IPS DF 6.9 (cell line): ENCODE data around the gene NAB1.
"Not testable (repeated sequence)": the region's sequence is repeated elsewhere in the genome, so short reads cannot be mapped to it uniquely, and the experiment has no call there.

Source experiments
- DNase-seq: peaks from one replicate; pipeline ENCODE4 v3.0.0-alpha.2; 2013; ENCODE audit warnings: low read depth, low spot score
- H3K27ac ChIP-seq: one replicate; pipeline ENCODE4 v1.5.1; 2013; ENCODE audit warnings: low read length, control low read depth
- H3K27me3 ChIP-seq: 2 replicates; pipeline ENCODE4 v1.6.1; 2013; ENCODE audit warnings: mild to moderate bottlenecking, low read length; ENCODE audit not compliant: control insufficient read depth, insufficient read depth
- H3K36me3 ChIP-seq: 2 replicates; pipeline ENCODE4 v1.6.1; 2013; ENCODE audit warnings: low read length; ENCODE audit not compliant: control insufficient read depth, insufficient read depth
- H3K4me1 ChIP-seq: 2 replicates; pipeline ENCODE4 v1.6.1; 2013; ENCODE audit warnings: low read length; ENCODE audit not compliant: control insufficient read depth, insufficient read depth
- H3K4me3 ChIP-seq: 2 replicates; pipeline ENCODE4 v1.5.1; 2013; ENCODE audit warnings: mild to moderate bottlenecking, low read length
- H3K9me3 ChIP-seq: 2 replicates; pipeline ENCODE4 v1.6.1; 2013; ENCODE audit warnings: low read length, inconsistent platforms; ENCODE audit not compliant: control insufficient read depth, insufficient read depth
- WGBS: extraction: QIAGEN DNeasy Blood & Tissue Kit; methylation state at CpG from one replicate; pipeline ENCODE4 v1.1.7; 2013; ENCODE audit warnings: mixed read lengths, missing lambda C conversion rate; ENCODE audit not compliant: insufficient read length, insufficient coverage; 5-methylcytosine and 5-hydroxymethylcytosine counted together

The NAB1 gene

GRCh38 chr2:190693533-190694232, 44.8 kb downstream of the NAB1 start:
- Histone ChIP-seq H3K27me3 (no peaks in the 10 kb centered on the region), H3K36me3 (no peaks in the 10 kb centered on the region), H3K4me1 (peaks cover 1% of the 10 kb centered on the region; the same call in 1 of the 2 replicates), H3K4me3 (no peak overlapping the region), H3K9me3 (no peaks in the 10 kb centered on the region), H3K27ac (no peak overlapping the region)
- DNase-seq, result no peak
- no CpG with 5 or more reads among the region's 2 CpGs for WGBS

GRCh38 chr2:190694479-190694878, 45.6 kb downstream of the NAB1 start:
- WGBS, result no CpG with 5 or more reads among the region's 11 CpGs

GRCh38 chr2:190695739-190696138, 46.9 kb downstream of the NAB1 start:
- no peaks in the 10 kb centered on the region for H3K9me3 ChIP-seq
- no CpG with 5 or more reads among the region's 4 CpGs for WGBS
- no peaks in the 10 kb centered on the region for H3K27me3 ChIP-seq
- no peak overlapping the region for H3K27ac ChIP-seq
- no peak for DNase-seq
- no peak overlapping the region for H3K4me3 ChIP-seq
- no peaks in the 10 kb centered on the region for H3K36me3 ChIP-seq
- H3K4me1 ChIP-seq, result peaks cover 3% of the 10 kb centered on the region; the same call in 1 of the 2 replicates

More at GRCh38 chr2:190694479-190694878, 45.6 kb downstream of the NAB1 start:
- Histone ChIP-seq H3K27me3 (no peaks in the 10 kb centered on the region), H3K4me1 (peaks cover 3% of the 10 kb centered on the region; the same call in 1 of the 2 replicates), H3K9me3 (no peaks in the 10 kb centered on the region), H3K36me3 (no peaks in the 10 kb centered on the region), H3K4me3 (no peak overlapping the region), H3K27ac (no peak overlapping the region)
- no peak for DNase-seq

GRCh38 chr2:190696792-190697398, 48.0 kb downstream of the NAB1 start:
- no CpG with 5 or more reads among the region's 3 CpGs for WGBS

GRCh38 chr2:190697421-190697820, 48.5 kb downstream of the NAB1 start:
- H3K4me1 ChIP-seq, result peaks cover 3% of the 10 kb centered on the region; the same call in 1 of the 2 replicates
- peak overlapping the region; percentile 6 for H3K27ac ChIP-seq
- H3K36me3 ChIP-seq, result no peaks in the 10 kb centered on the region
- DNase-seq, result no peak
- no peaks in the 10 kb centered on the region for H3K9me3 ChIP-seq
- H3K27me3 ChIP-seq, result no peaks in the 10 kb centered on the region
- no CpG with 5 or more reads among the region's 4 CpGs for WGBS
- no peak overlapping the region for H3K4me3 ChIP-seq

More at GRCh38 chr2:190696792-190697398, 48.0 kb downstream of the NAB1 start:
- H3K9me3 ChIP-seq, result no peaks in the 10 kb centered on the region
- peaks cover 3% of the 10 kb centered on the region; the same call in 1 of the 2 replicates for H3K4me1 ChIP-seq
- H3K27ac ChIP-seq, result no peak overlapping the region
- DNase-seq, result peak; percentile 31
- no peaks in the 10 kb centered on the region for H3K27me3 ChIP-seq
- H3K4me3 ChIP-seq, result no peak overlapping the region
- no peaks in the 10 kb centered on the region for H3K36me3 ChIP-seq

GRCh38 chr2:190698895-190699294, 50.0 kb downstream of the NAB1 start:
- H3K4me3 ChIP-seq, result no peak overlapping the region
- peaks cover 3% of the 10 kb centered on the region; the same call in 1 of the 2 replicates for H3K4me1 ChIP-seq
- H3K36me3 ChIP-seq, result no peaks in the 10 kb centered on the region
- H3K9me3 ChIP-seq, result no peaks in the 10 kb centered on the region
- DNase-seq, result peak; percentile 25
- no peaks in the 10 kb centered on the region for H3K27me3 ChIP-seq
- H3K27ac ChIP-seq, result no peak overlapping the region
- no CpG with 5 or more reads among the region's 5 CpGs for WGBS

- no peak overlapping the region for H3K4me3 ChIP-seq
- DNase-seq, result no peak
- peaks cover 2% of the 10 kb centered on the region; the same call in 1 of the 2 replicates for H3K4me1 ChIP-seq
- no peaks in the 10 kb centered on the region for H3K9me3 ChIP-seq
- no peaks in the 10 kb centered on the region for H3K27me3 ChIP-seq
- H3K27ac ChIP-seq, result no peak overlapping the region
- H3K36me3 ChIP-seq, result no peaks in the 10 kb centered on the region
- no CpG with 5 or more reads among the region's 7 CpGs for WGBS
Measured at GRCh38 chr2:190701586-190701985, 52.7 kb downstream of the NAB1 start.

- WGBS, result no CpG with 5 or more reads among the region's 6 CpGs
- Histone ChIP-seq H3K9me3 (no peaks in the 10 kb centered on the region), H3K36me3 (no peaks in the 10 kb centered on the region), H3K4me1 (no peaks in the 10 kb centered on the region), H3K27ac (no peak overlapping the region), H3K4me3 (no peak overlapping the region), H3K27me3 (no peaks in the 10 kb centered on the region)
- DNase-seq, result no peak
Measured at GRCh38 chr2:190705280-190705679, 56.4 kb downstream of the NAB1 start.

- no peak overlapping the region for H3K27ac ChIP-seq
- no peak overlapping the region for H3K4me3 ChIP-seq
- no CpG with 5 or more reads among the region's 2 CpGs for whole genome bisulfite sequencing
- no peaks in the 10 kb centered on the region for H3K9me3 ChIP-seq
- H3K36me3 ChIP-seq, result no peaks in the 10 kb centered on the region
- H3K27me3 ChIP-seq, result no peaks in the 10 kb centered on the region
- DNase-seq, result no peak
- H3K4me1 ChIP-seq, result no peaks in the 10 kb centered on the region
Measured at GRCh38 chr2:190707726-190708125, 58.8 kb downstream of the NAB1 start.

- DNase-seq, H3K27me3 ChIP-seq, H3K4me1 ChIP-seq, H3K27ac ChIP-seq, H3K9me3 ChIP-seq, H3K36me3 ChIP-seq, H3K4me3 ChIP-seq: not testable (repeated sequence)
Measured at GRCh38 chr2:190708650-190709049, 59.8 kb downstream of the NAB1 start.
